HCT116 (cell line): ENCODE results near the gene CRYGN. TPM values are rescaled to one million over a fixed set of nuclear protein-coding genes. Genes with fewer than 3 reads are reported as not detected.

Experiments
- ATAC-seq: fragments of 200-7000 bp; cut with Tn5 transposase; 2 replicates; pipeline ENCODE4 v1.9.1; 2020; ENCODE audit warnings: mild to moderate bottlenecking, moderate library complexity
- BruUV-seq: library from RNA; stranded (reverse); fragments of 400-500 nt; replicated peaks from 2 replicates; lab custom pipeline; 2021; lab: Mats Ljungman, UMichigan
- CTCF ChIA-PET: fragments of 300-600 bp; sonication (Branson Sonifier 250); formaldehyde crosslinking; loops from one replicate; lab custom pipeline; 2021; ENCODE audit warnings: antibody characterized with exemption; lab: Charles Lee
- POLR2A ChIA-PET: fragments of 300-600, 350-600 bp; sonication (Branson Sonifier 250); formaldehyde crosslinking; loops from one replicate; lab custom pipeline; 2021; ENCODE audit warnings: antibody characterized with exemption; lab: Charles Lee
- RAD21 ChIA-PET, 2 experiments: fragments of 300-600 bp; sonication (Branson Sonifier 250); formaldehyde crosslinking; loops; one replicate each; lab custom pipeline; 2023; ENCODE audit warnings: low total read pairs in 2 of 2; ENCODE audit not compliant: uncharacterized antibody in 2 of 2, unreplicated experiment in 2 of 2, low non-redundant PET in 1 of 2; lab: Charles Lee
- DNase-seq: peaks from one replicate; pipeline ENCODE4 v3.0.0-alpha.2; 2010; ENCODE audit warnings: low read depth, low spot score
- H2AFZ ChIP-seq: fragments of 200-600 bp; shearing (Covaris generic), sonication (generic); 2 replicates; pipeline ENCODE4 v1.6.1; 2017; ENCODE audit warnings: low read depth, mixed run types, mixed read lengths, antibody characterized with exemption, low read length; ENCODE audit not compliant: poor library complexity, severe bottlenecking
- H3K27ac ChIP-seq: 2 replicates; pipeline ENCODE4 v1.5.1; 2012; ENCODE audit warnings: low read depth, low read length
- H3K27me3 ChIP-seq: fragments of 200-600 bp; sonication (generic); 2 replicates; pipeline ENCODE4 v1.6.1; 2016; ENCODE audit warnings: mixed run types, low read length, mixed read lengths; ENCODE audit not compliant: insufficient read depth
- H3K36me3 ChIP-seq, 2 experiments: fragments of 200-500 bp in 1 of 2; fragments of 200-600 bp in 1 of 2; sonication (Bioruptor generic) in 1 of 2; sonication (generic) in 1 of 2; 2 replicates each; pipeline versions ENCODE4 v1.5.1 to v1.6.1; 2014 to 2016; ENCODE audit warnings: low read length in 2 of 2, inconsistent platforms in 1 of 2, mixed read lengths in 1 of 2, mixed run types in 1 of 2; ENCODE audit not compliant: insufficient read depth in 2 of 2, control insufficient read depth in 1 of 2
- H3K4me1 ChIP-seq, 2 experiments: fragments of 200-600 bp in 1 of 2; sonication (generic) in 1 of 2; 2 replicates each; pipeline versions ENCODE4 v1.5.1 to v1.6.1; 2012 to 2017; ENCODE audit warnings: low read length in 2 of 2, inconsistent platforms in 1 of 2, mild to moderate bottlenecking in 1 of 2, mixed read lengths in 1 of 2, mixed run types in 1 of 2, moderate library complexity in 1 of 2; ENCODE audit not compliant: insufficient read depth in 2 of 2, control insufficient read depth in 1 of 2
- H3K4me2 ChIP-seq: fragments of 200-600 bp; sonication (generic); 2 replicates; pipeline ENCODE4 v1.6.1; 2017; ENCODE audit warnings: mixed run types, low read length, mixed read lengths
- H3K4me3 ChIP-seq, 2 experiments: fragments of 200-600 bp in 1 of 2; sonication (generic) in 1 of 2; replicated peaks in 1 of 2; 2 replicates each; pipeline ENCODE4 v1.5.1; 2011 to 2016; ENCODE audit warnings: low read length in 2 of 2, control low read depth in 1 of 2, low read depth in 1 of 2, mild to moderate bottlenecking in 1 of 2, mixed read lengths in 1 of 2, mixed run types in 1 of 2
- H3K79me2 ChIP-seq: fragments of 200-600 bp; sonication (generic); 2 replicates; pipeline ENCODE4 v1.6.1; 2017; ENCODE audit warnings: mild to moderate bottlenecking, mixed run types, low read length, moderate library complexity, mixed read lengths; ENCODE audit not compliant: insufficient read depth
- H3K9ac ChIP-seq: fragments of 200-600 bp; sonication (generic); 2 replicates; pipeline ENCODE4 v1.6.1; 2016; ENCODE audit warnings: low read length, mixed read lengths
- H3K9me2 ChIP-seq: fragments of 200-600 bp; sonication (generic), shearing (Covaris generic); 2 replicates; pipeline ENCODE4 v1.6.1; 2017; ENCODE audit warnings: mixed run types, mild to moderate bottlenecking, moderate library complexity; ENCODE audit not compliant: insufficient read depth
- H3K9me3 ChIP-seq, 2 experiments: fragments of 200-500 bp in 1 of 2; fragments of 200-600 bp in 1 of 2; sonication (Bioruptor generic) in 1 of 2; sonication (generic) in 1 of 2; 2 replicates each; pipeline ENCODE4 v1.6.1; 2014 to 2017; ENCODE audit warnings: low read length in 2 of 2, mixed read lengths in 2 of 2, inconsistent platforms in 1 of 2, low read depth in 1 of 2, mild to moderate bottlenecking in 1 of 2, mixed run types in 1 of 2, moderate library complexity in 1 of 2; ENCODE audit not compliant: control insufficient read depth in 1 of 2, insufficient read depth in 1 of 2
- H4K20me1 ChIP-seq: fragments of 200-600 bp; sonication (generic), shearing (Covaris generic); 2 replicates; pipeline ENCODE4 v1.6.1; 2017; ENCODE audit warnings: mixed run types, mild to moderate bottlenecking, moderate library complexity; ENCODE audit not compliant: insufficient read depth
- CEBPB ChIP-seq: IDR thresholded peaks from 2 replicates; pipeline ENCODE4 v1.6.1; 2012; ENCODE audit warnings: low read depth
- JUND ChIP-seq: IDR thresholded peaks from 2 replicates; pipeline ENCODE4 v1.6.1; 2012
- REST ChIP-seq: IDR thresholded peaks from 2 replicates; pipeline ENCODE4 v1.6.1; 2012; ENCODE audit warnings: low read depth
- SP1 ChIP-seq: IDR thresholded peaks from 2 replicates; pipeline ENCODE4 v1.6.1; 2012; ENCODE audit warnings: low read depth
- TCF7L2 ChIP-seq: IDR thresholded peaks from 2 replicates; pipeline ENCODE4 v1.7.0; 2011; ENCODE audit warnings: borderline replicate concordance, inconsistent platforms; ENCODE audit not compliant: insufficient read depth, insufficient read length; ENCODE audit errors: extremely low read depth
- YY1 ChIP-seq: IDR thresholded peaks from 2 replicates; pipeline ENCODE4 v1.6.1; 2011; ENCODE audit warnings: low read length, low read depth, moderate library complexity, mild to moderate bottlenecking; ENCODE audit not compliant: insufficient replicate concordance; ENCODE audit errors: extremely low read depth
- intact Hi-C: fragments of 100-400 bp; cut with micrococcal nuclease; formaldehyde crosslinking; loops from 2 replicates; pipeline ENCODE4 v1.10.0; 2022
- total RNA-seq: library from RNA; stranded (reverse); gene quantifications from one replicate; pipeline ENCODE4 v1.2.1, GENCODE V29; 2021; ENCODE audit not compliant: unreplicated experiment
- TF ChIP-seq, protein P1 (sequence below): IDR thresholded peaks from 2 replicates; pipeline ENCODE4 v1.6.1; 2012

The CRYGN gene
- total RNA-seq, 1 experiment from 2014 or later = not detected

GRCh38 chr7:151452680-151453325 lies 12.9 kb upstream of the CRYGN start:
- H3K4me3 ChIP-seq = no peak overlapping the region
- CTCF ChIA-PET = no interaction called here
- no peak overlapping the region for H3K4me2 ChIP-seq
- H2AFZ ChIP-seq = no peak overlapping the region
- H3K9me3 ChIP-seq = no peaks in the 10 kb centered on the region
- no peaks in the 10 kb centered on the region for H3K36me3 ChIP-seq
- no TSS peak for BruUV-seq
- H3K9ac ChIP-seq = no peak overlapping the region
- H3K27ac ChIP-seq = no peak overlapping the region
- DNase-seq (no peak), ATAC-seq (no peak)
- H3K4me1 ChIP-seq = peaks cover 10 to 18% of the 10 kb centered on the region in 2 experiments; a peak in 3 of 4 replicates
- TF ChIP-seq, protein P1, sequence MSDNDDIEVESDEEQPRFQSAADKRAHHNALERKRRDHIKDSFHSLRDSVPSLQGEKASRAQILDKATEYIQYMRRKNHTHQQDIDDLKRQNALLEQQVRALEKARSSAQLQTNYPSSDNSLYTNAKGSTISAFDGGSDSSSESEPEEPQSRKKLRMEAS = no peak
- TF ChIP-seq YY1 = no peak
- TF ChIP-seq REST = no peak
- no peak for TF ChIP-seq JUND
- TF ChIP-seq TCF7L2 = no peak
- TF ChIP-seq SP1 = no peak
- no peak for TF ChIP-seq CEBPB
- H3K79me2 ChIP-seq = no peaks in the 10 kb centered on the region
- no peaks in the 10 kb centered on the region for H3K9me2 ChIP-seq
- intact Hi-C loops = no loop called here
- POLR2A ChIA-PET = no interaction called here
- H4K20me1 ChIP-seq = no peaks in the 10 kb centered on the region
- no peaks in the 10 kb centered on the region for H3K27me3 ChIP-seq
- RAD21 ChIA-PET = no interaction called here
